ENCODE data around the gene CD46. TPM values are rescaled to one million over a fixed set of nuclear protein-coding genes. Genes with fewer than 3 reads are reported as not detected.

Gene CD46
- polyA plus RNA-seq, 1 donor from 2014 or later, result 393 TPM

DNA sequence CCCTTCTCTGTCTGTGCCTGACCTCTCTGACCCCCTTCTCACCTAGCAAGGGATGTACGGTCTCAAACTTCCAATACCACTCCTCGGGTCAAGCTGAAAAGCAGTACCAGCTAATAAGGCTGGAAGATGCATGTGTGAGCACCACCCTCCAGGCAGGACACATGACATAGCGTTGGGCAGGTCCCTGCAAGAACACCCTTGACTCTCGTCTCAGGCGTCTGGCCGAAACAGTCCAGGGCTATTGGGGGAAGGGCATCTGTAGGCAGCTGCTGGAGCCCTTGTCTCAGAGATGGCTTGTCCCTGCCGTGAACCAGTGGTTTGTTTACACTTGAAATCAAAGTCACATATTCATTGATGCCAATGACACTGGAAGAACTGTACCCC is 56.5 kb downstream of the CD46 start:
- Histone ChIP-seq H3K9ac (ENCODE audit: low read length) (no peak overlapping the region), H3K36me3 (ENCODE audit: insufficient read depth, low read length) (no peaks in the 10 kb centered on the region), H3K27ac (ENCODE audit: low read length) (no peak overlapping the region), H3F3A (ENCODE audit: insufficient read depth, low read length, poor library complexity, severe bottlenecking) (no peaks in the 10 kb centered on the region), H3K9me3 (ENCODE audit: low read length) (no peaks in the 10 kb centered on the region), H3K4me3 (ENCODE audit: low read length) (no peak overlapping the region), H3K4me2 (ENCODE audit: low read length) (no peak overlapping the region), H4K20me1 (ENCODE audit: insufficient read depth) (no peaks in the 10 kb centered on the region), H2AFZ (ENCODE audit: low read depth, low read length) (no peak overlapping the region), H3K27me3 (ENCODE audit: insufficient read depth, low read depth, low read length) (no peaks in the 10 kb centered on the region), H3K9me2 (ENCODE audit: insufficient read depth, low read length) (no peaks in the 10 kb centered on the region), H3K79me2 (replicated peaks; ENCODE audit: insufficient read depth, low read length) (no peaks in the 10 kb centered on the region)
- TF ChIP-seq POLR2AphosphoS5 (IDR thresholded peaks at IDR 0.05) (no peak), EZH2 (IDR thresholded peaks at IDR 0.05; ENCODE audit: borderline replicate concordance, insufficient read depth, low read length, poor library complexity, severe bottlenecking) (no peak), TAF1 (IDR thresholded peaks at IDR 0.05; ENCODE audit: low read depth) (no peak), EP300 (conservative IDR thresholded peaks at IDR 0.05; ENCODE audit: poor library complexity, severe bottlenecking) (no peak), RAD21 (conservative IDR thresholded peaks at IDR 0.05) (no peak), SMC3 (conservative IDR thresholded peaks at IDR 0.05; ENCODE audit: poor library complexity) (no peak), MXI1 (conservative IDR thresholded peaks at IDR 0.05; ENCODE audit: poor library complexity, severe bottlenecking) (no peak), REST (IDR thresholded peaks at IDR 0.05; ENCODE audit: borderline replicate concordance) (no peak)
- TF ChIP-seq, protein P1, sequence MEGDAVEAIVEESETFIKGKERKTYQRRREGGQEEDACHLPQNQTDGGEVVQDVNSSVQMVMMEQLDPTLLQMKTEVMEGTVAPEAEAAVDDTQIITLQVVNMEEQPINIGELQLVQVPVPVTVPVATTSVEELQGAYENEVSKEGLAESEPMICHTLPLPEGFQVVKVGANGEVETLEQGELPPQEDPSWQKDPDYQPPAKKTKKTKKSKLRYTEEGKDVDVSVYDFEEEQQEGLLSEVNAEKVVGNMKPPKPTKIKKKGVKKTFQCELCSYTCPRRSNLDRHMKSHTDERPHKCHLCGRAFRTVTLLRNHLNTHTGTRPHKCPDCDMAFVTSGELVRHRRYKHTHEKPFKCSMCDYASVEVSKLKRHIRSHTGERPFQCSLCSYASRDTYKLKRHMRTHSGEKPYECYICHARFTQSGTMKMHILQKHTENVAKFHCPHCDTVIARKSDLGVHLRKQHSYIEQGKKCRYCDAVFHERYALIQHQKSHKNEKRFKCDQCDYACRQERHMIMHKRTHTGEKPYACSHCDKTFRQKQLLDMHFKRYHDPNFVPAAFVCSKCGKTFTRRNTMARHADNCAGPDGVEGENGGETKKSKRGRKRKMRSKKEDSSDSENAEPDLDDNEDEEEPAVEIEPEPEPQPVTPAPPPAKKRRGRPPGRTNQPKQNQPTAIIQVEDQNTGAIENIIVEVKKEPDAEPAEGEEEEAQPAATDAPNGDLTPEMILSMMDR (IDR thresholded peaks at IDR 0.05; ENCODE audit: poor library complexity, severe bottlenecking), result no peak

DNA sequence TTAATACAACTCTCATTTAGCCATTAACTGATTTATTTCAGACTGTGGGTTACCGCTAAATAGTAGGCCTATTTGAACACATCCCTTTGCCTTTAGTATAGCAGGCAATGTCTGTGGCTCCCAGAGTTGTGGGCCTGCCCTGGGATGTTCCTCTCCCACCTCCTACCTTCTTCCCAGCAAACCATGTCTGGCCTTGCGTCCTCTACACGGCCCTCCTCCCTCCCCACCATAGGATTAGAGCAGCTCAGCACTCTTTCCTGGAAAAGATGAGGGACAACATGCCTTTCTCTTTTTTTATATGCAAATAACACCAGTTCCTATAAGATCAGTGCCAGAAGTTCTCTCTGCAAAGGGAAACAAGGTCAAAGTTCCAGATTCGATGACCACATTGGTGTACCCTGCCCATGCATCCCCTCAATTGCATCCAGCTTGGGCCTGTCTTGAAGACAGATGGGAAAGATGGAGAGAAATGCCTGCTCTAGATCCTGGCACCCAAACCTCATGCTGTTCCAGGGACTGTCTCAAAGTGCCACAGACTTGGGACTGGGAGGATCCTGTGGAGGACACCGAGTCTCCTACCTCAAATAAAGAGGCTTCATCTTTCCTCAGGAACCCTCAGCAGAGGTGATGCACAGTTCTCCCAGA is 57.2 kb downstream of the CD46 start:
- H3K9me3 ChIP-seq (ENCODE audit: low read length), result no peaks in the 10 kb centered on the region
- no peak overlapping the region for H3K9ac ChIP-seq (ENCODE audit: low read length)
- no peaks in the 10 kb centered on the region for H3K79me2 ChIP-seq (replicated peaks; ENCODE audit: insufficient read depth, low read length)
- no peaks in the 10 kb centered on the region for H4K20me1 ChIP-seq (ENCODE audit: insufficient read depth)
- TF ChIP-seq SMC3 (conservative IDR thresholded peaks at IDR 0.05; ENCODE audit: poor library complexity) (no peak), REST (IDR thresholded peaks at IDR 0.05; ENCODE audit: borderline replicate concordance) (no peak), EZH2 (IDR thresholded peaks at IDR 0.05; ENCODE audit: borderline replicate concordance, insufficient read depth, low read length, poor library complexity, severe bottlenecking) (no peak), MXI1 (conservative IDR thresholded peaks at IDR 0.05; ENCODE audit: poor library complexity, severe bottlenecking) (no peak), POLR2AphosphoS5 (IDR thresholded peaks at IDR 0.05) (no peak), EP300 (conservative IDR thresholded peaks at IDR 0.05; ENCODE audit: poor library complexity, severe bottlenecking) (no peak), TAF1 (IDR thresholded peaks at IDR 0.05; ENCODE audit: low read depth) (no peak), RAD21 (conservative IDR thresholded peaks at IDR 0.05) (no peak)
- TF ChIP-seq, protein P1 (IDR thresholded peaks at IDR 0.05; ENCODE audit: poor library complexity, severe bottlenecking), result no peak
- H3K27me3 ChIP-seq (ENCODE audit: insufficient read depth, low read depth, low read length), result no peaks in the 10 kb centered on the region
- no peak overlapping the region for H2AFZ ChIP-seq (ENCODE audit: low read depth, low read length)
- no peaks in the 10 kb centered on the region for H3F3A ChIP-seq (ENCODE audit: insufficient read depth, low read length, poor library complexity, severe bottlenecking)
- H3K4me3 ChIP-seq (ENCODE audit: low read length), result no peak overlapping the region
- no peak overlapping the region for H3K27ac ChIP-seq (ENCODE audit: low read length)
- H3K4me2 ChIP-seq (ENCODE audit: low read length), result no peak overlapping the region
- no peaks in the 10 kb centered on the region for H3K9me2 ChIP-seq (ENCODE audit: insufficient read depth, low read length)
- no peaks in the 10 kb centered on the region for H3K36me3 ChIP-seq (ENCODE audit: insufficient read depth, low read length)

All from neural cell (in vitro differentiated cells).